Neural progenitor cell (in vitro differentiated cells): ENCODE measurements around the gene TOP2B.

Source experiments
- EZH2phosphoT487 ChIP-seq: fragments of 200-600 bp; sonication (generic); IDR thresholded peaks from 2 replicates; pipeline ENCODE4 v1.6.1; 2017; ENCODE audit warnings: antibody characterized with exemption
- TF ChIP-seq, protein P1 (sequence below): fragments of 200-600 bp; sonication (generic); IDR thresholded peaks from 2 replicates; pipeline ENCODE4 v1.5.1; 2017; ENCODE audit warnings: antibody characterized with exemption, mild to moderate bottlenecking

DNA sequence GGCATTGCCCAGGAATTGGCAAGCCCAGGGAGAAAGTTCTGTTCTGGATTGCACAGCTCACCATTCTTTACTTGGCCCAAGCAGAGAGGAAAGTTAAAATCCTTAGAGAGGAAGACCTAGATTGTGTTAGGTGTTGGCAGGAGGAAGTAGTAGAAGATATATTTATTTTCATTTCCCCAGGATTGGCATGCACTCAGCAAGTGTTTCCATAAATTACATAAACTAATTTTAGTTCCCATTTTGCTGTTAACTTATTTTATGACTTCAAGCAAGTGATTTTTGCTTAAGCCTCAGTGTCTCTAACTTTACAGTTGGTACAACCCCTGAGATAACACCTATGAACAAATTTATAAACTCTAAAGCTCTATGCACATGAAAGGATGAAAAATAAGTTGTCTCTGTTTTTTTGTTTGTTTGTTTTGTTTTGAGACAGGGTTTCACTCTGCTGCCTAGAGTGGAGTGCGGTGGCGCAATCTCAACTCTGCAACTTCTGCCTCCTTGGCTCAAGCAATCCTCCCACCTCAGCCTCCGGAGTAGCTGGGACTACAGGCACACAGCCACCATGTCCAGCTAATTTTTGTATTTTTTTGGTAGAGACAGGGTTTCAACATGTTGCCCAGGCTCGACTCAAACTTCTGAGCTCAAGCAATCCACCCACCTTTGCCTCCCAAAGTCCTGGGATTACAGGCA lies 31.2 kb upstream of the TOP2B start:
- TF ChIP-seq, protein P1, sequence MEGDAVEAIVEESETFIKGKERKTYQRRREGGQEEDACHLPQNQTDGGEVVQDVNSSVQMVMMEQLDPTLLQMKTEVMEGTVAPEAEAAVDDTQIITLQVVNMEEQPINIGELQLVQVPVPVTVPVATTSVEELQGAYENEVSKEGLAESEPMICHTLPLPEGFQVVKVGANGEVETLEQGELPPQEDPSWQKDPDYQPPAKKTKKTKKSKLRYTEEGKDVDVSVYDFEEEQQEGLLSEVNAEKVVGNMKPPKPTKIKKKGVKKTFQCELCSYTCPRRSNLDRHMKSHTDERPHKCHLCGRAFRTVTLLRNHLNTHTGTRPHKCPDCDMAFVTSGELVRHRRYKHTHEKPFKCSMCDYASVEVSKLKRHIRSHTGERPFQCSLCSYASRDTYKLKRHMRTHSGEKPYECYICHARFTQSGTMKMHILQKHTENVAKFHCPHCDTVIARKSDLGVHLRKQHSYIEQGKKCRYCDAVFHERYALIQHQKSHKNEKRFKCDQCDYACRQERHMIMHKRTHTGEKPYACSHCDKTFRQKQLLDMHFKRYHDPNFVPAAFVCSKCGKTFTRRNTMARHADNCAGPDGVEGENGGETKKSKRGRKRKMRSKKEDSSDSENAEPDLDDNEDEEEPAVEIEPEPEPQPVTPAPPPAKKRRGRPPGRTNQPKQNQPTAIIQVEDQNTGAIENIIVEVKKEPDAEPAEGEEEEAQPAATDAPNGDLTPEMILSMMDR = no peak
- no peak for TF ChIP-seq EZH2phosphoT487
